ENCODE results near the gene BEND6. TPM values are rescaled to one million over a fixed set of nuclear protein-coding genes. Genes with fewer than 3 reads are reported as not detected.

The BEND6 gene
- total and polyA plus RNA-seq, 4 donors = under 0.01 to 0.14 (median 0.03) TPM; not detected in 1

DNA sequence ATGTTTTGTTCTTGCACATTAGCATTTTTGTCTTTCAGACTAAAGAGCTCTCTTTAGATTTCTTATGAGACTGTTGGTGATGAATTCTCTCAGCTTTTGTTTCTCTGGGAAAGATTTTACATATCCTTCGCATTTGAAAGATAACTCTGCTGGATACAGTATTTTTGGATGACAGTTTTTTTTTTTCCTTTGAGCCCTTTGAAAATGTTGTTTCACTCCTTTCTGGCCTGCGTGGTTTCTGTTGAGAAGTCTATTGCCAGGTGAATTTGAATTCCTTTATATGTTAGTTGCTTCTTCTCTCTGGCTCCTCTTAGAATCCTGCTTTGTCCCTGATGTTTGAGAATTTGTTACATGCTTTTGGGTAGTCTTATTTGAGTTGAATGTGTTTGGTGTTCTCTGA lies 69.4 kb downstream of the BEND6 start:
- DNase-seq (ENCODE audit: low spot score) = no peak
- Histone ChIP-seq H3K9ac (ENCODE audit: low read depth in 1 of 2, low read length in 2 of 2) (no peak overlapping the region), H3K4me3 (ENCODE audit: low read depth in 1 of 3, low read length in 3 of 3) (no peak overlapping the region), H3K4me1 (ENCODE audit: control insufficient read depth in 4 of 4, insufficient read depth in 4 of 4, low read length in 3 of 4) (peaks cover 0 to 3% (median 0%) of the 10 kb centered on the region in 4 donors), H3K9me3 (ENCODE audit: control insufficient read depth in 4 of 4, low read length in 3 of 4) (peaks cover 0 to 4% (median 0%) of the 10 kb centered on the region in 4 donors), H3K27me3 (ENCODE audit: control insufficient read depth in 4 of 4, insufficient read depth in 4 of 4, low read length in 3 of 4) (peaks cover 0 to 3% (median 0%) of the 10 kb centered on the region in 4 donors), H3K27ac (ENCODE audit: low read depth in 1 of 2, low read length in 2 of 2) (no peak overlapping the region), H3K36me3 (ENCODE audit: control insufficient read depth in 4 of 4, insufficient read depth in 3 of 4, low read depth in 1 of 4, low read length in 3 of 4) (no peaks in the 10 kb centered on the region)
- TF ChIP-seq GABPA (IDR thresholded peaks at IDR 0.05 in 1 of 2, conservative IDR thresholded peaks at IDR 0.05 in 1 of 2) = no peak
- TF ChIP-seq RXRA (IDR thresholded peaks at IDR 0.05) = no peak
- no peak for TF ChIP-seq FOXA1 (IDR thresholded peaks at IDR 0.05)
- no peak for TF ChIP-seq HNF4G (IDR thresholded peaks at IDR 0.05)
- TF ChIP-seq, protein P1, sequence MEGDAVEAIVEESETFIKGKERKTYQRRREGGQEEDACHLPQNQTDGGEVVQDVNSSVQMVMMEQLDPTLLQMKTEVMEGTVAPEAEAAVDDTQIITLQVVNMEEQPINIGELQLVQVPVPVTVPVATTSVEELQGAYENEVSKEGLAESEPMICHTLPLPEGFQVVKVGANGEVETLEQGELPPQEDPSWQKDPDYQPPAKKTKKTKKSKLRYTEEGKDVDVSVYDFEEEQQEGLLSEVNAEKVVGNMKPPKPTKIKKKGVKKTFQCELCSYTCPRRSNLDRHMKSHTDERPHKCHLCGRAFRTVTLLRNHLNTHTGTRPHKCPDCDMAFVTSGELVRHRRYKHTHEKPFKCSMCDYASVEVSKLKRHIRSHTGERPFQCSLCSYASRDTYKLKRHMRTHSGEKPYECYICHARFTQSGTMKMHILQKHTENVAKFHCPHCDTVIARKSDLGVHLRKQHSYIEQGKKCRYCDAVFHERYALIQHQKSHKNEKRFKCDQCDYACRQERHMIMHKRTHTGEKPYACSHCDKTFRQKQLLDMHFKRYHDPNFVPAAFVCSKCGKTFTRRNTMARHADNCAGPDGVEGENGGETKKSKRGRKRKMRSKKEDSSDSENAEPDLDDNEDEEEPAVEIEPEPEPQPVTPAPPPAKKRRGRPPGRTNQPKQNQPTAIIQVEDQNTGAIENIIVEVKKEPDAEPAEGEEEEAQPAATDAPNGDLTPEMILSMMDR (IDR thresholded peaks at IDR 0.05; ENCODE audit: low read depth, low read length, missing input control) = no peak
- TF ChIP-seq TAF1 (conservative IDR thresholded peaks at IDR 0.05) = no peak
- WGBS = 68% methylated on average over 2 of the region's 2 CpGs

- WGBS = 86% methylated on average over 1 of the region's 1 CpG
- TF ChIP-seq JUND (IDR thresholded peaks at IDR 0.05) (no peak), ZBTB33 (IDR thresholded peaks at IDR 0.05) (no peak), ATF3 (IDR thresholded peaks at IDR 0.05) (no peak), GABPA (IDR thresholded peaks at IDR 0.05 in 1 of 2, conservative IDR thresholded peaks at IDR 0.05 in 1 of 2) (no peak), FOXA1 (IDR thresholded peaks at IDR 0.05) (no peak), FOXA2 (IDR thresholded peaks at IDR 0.05) (no peak), EGR1 (IDR thresholded peaks at IDR 0.05; ENCODE audit: low read depth in 2 of 2) (no peak), MAX (IDR thresholded peaks at IDR 0.05) (no peak), RXRA (IDR thresholded peaks at IDR 0.05) (no peak), RAD21 (IDR thresholded peaks at IDR 0.05) (no peak), YY1 (IDR thresholded peaks at IDR 0.05) (no peak), HNF4A (conservative IDR thresholded peaks at IDR 0.05) (no peak), HNF4G (IDR thresholded peaks at IDR 0.05) (no peak), REST (IDR thresholded peaks at IDR 0.05) (no peak), NR2F2 (IDR thresholded peaks at IDR 0.05) (no peak), TAF1 (conservative IDR thresholded peaks at IDR 0.05) (no peak)
- TF ChIP-seq, protein P1 (IDR thresholded peaks at IDR 0.05; ENCODE audit: low read depth, low read length, missing input control) = no peak
- H3K9me3 ChIP-seq (ENCODE audit: control insufficient read depth in 4 of 4, low read length in 3 of 4) = peaks cover 0 to 4% (median 0%) of the 10 kb centered on the region in 4 donors
Observed at GRCh38 chr6:57024775-57025174, 69.9 kb downstream of the BEND6 start.

More at GRCh38 chr6:57024775-57025174, 69.9 kb downstream of the BEND6 start:
- Histone ChIP-seq H3K4me1 (ENCODE audit: control insufficient read depth in 4 of 4, insufficient read depth in 4 of 4, low read length in 3 of 4) (peaks cover 0 to 3% (median 0%) of the 10 kb centered on the region in 4 donors), H3K9ac (ENCODE audit: low read depth in 1 of 2, low read length in 2 of 2) (no peak overlapping the region), H3K27ac (ENCODE audit: low read depth in 1 of 2, low read length in 2 of 2) (no peak overlapping the region), H3K4me3 (ENCODE audit: low read depth in 1 of 3, low read length in 3 of 3) (no peak overlapping the region), H3K36me3 (ENCODE audit: control insufficient read depth in 4 of 4, insufficient read depth in 3 of 4, low read depth in 1 of 4, low read length in 3 of 4) (no peaks in the 10 kb centered on the region), H3K27me3 (ENCODE audit: control insufficient read depth in 4 of 4, insufficient read depth in 4 of 4, low read length in 3 of 4) (peaks cover 0 to 3% (median 0%) of the 10 kb centered on the region in 4 donors)
- no peak for DNase-seq (ENCODE audit: low spot score)

Measured in liver (tissue), 9 donors.